GM21825 (cell line): ENCODE data around the gene POLR2J2.
"Not testable (repeated sequence)": the region's sequence is repeated elsewhere in the genome, so short reads cannot be mapped to it uniquely, and the experiment has no call there.

Experiments
- ATAC-seq: cut with Tn5 transposase; IDR thresholded peaks from one replicate; pipeline ENCODE4 v1.9.1; 2021; ENCODE audit warnings: mild to moderate bottlenecking, moderate library complexity; ENCODE audit not compliant: unreplicated experiment

POLR2J2 gene

GRCh38 chr7:102671166-102671955, at the start of gene POLR2J2:
POLR2J2 (minus strand) TSS chr7:102671663; CDS start chr7:102671601, 62 bp downstream.
- ATAC-seq: peak; percentile 66

GRCh38 chr7:102718491-102718890, 47.0 kb upstream of the POLR2J2 start:
- not testable (repeated sequence) for ATAC-seq

- ATAC-seq: peak; percentile 39
Measured at GRCh38 chr7:102715718-102716117, 44.3 kb upstream of the POLR2J2 start.

GRCh38 chr7:102714774-102715522, 43.5 kb upstream of the POLR2J2 start:
- ATAC-seq: not testable (repeated sequence)

DNA sequence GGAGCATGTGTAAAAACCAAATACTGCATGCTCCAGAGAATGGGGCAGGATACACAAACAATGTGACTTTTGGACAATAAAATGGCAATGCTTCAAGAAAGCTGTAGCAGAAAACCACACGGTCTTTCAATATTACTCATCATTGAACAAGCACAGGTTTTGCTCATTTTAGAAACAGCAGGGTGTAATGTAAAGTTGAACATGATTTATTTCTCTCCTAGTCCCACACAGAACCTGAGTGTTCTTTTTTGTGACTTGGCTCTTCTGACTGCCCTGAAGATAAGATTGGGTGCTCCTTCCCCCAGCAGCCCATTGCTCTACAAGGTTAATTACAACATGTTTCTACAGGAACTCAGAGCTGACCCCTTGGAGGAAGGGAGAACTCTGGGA, 42.2 kb upstream of the POLR2J2 start:
- ATAC-seq: peak; percentile 69

DNA sequence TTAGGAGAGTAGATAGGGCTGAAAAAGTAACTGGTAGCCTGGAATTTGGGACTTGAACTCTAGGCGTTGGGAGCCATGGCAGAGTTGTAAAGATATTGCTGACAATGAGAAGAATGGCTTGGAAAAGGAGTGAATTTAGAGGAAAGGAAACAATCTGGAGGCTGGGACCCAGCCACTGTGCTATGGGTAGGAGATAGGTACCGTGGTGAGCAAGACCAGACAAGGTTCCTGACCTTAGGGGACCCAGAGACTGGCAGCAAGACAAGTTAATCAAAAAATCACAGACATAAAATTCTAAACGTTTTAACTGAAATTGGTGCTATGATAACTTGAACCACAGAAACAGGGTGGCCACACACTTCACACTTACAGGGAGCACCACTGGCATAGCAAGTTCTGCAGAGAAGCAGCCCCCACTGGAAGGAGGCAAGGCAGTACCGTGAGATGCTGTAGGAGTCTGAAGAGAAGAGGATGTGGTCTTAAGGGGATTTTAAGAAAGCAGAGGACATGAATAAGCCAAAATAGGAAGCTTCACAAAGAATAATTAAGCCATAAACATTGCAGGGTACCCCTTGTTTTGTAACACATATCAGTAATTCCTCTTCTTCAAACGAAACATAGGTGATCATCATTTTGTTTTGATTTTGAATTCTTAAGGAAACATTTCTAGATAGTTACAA, 41.7 kb upstream of the POLR2J2 start:
- peak; percentile 73 for ATAC-seq

GRCh38 chr7:102698962-102699750, 27.7 kb upstream of the POLR2J2 start:
- not testable (repeated sequence) for ATAC-seq

DNA sequence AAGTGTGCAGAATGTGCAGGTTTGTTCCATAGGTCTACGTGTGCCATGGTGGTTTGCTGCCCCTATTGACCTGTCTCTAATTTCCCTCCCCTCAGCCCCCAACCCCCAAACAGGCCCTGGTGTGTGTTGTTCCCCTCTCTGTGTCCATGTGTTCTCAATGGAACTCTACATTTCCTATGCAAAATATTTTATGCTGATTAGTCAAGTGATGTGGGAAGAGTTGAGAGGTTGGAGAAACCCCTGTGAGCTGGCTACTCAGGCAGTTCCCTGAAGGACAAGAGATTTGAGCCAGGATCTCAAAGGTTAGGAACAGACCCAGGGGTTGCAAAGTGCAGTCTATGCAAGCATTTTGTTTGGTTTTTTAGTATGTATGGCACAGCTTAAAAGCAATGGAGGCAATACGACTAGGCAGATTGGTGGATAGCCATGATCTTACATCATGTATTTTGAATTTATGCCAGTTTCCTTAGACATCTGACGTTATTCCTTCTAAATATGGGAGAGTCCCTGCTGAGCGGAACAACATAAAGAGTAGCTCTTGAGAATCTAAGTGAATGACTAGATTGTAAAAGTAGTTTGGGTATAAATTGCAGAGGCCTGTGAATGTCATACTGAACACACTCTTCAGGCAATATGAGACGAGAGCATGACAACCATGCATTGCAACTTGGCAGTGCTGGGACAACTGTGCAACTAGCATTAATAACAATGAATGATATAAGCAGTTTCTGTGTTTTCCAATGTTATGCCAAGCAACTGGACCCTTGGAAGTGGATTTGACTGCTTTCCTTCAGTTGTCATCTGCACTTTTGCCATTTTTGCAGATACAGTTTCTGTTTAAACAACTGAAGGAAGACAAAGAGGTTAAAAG, 26.4 kb upstream of the POLR2J2 start:
- ATAC-seq: not testable (repeated sequence)

GRCh38 chr7:102696009-102696408, 24.5 kb upstream of the POLR2J2 start:
- not testable (repeated sequence) for ATAC-seq

GRCh38 chr7:102695033-102695552, 23.6 kb upstream of the POLR2J2 start:
- ATAC-seq: peak; percentile 64

DNA sequence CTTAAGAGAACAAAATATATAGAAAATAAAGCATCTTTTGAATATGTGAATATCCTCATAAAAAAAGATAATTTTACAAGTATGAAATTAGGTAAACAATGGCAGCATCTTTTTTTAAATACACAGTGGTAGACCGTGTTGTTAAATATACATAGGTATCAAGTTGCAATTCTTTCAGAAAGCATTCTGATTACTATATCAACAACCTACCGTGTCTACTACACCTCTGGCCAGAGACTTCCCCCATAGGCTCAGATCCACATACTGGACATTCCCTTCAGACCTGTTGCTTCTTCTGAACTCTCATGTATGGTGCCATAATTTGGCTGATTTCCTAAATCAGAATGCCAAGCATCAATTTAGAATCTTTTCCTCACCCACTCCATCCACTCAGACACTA, 22.5 kb upstream of the POLR2J2 start:
- ATAC-seq: not testable (repeated sequence)

DNA sequence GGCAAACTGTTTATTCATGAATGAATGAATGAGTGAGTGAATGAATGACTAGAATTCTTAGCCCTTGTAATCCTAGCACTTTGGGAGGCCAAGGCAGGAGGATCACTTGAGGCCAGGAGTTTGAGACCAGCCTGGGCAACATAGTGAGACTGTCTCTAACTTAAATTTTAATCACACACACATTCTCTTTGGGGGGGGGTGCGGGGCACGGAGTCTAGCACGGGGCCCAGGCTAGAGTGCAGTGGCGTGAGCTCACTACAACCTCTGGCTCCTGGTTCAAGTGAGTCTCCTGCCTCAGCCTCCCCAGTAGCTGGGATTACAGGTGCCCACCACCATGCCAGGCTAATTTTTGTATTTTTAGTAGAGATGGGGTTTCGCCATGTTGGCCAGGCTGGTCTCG, 19.1 kb upstream of the POLR2J2 start:
- ATAC-seq: not testable (repeated sequence)

DNA sequence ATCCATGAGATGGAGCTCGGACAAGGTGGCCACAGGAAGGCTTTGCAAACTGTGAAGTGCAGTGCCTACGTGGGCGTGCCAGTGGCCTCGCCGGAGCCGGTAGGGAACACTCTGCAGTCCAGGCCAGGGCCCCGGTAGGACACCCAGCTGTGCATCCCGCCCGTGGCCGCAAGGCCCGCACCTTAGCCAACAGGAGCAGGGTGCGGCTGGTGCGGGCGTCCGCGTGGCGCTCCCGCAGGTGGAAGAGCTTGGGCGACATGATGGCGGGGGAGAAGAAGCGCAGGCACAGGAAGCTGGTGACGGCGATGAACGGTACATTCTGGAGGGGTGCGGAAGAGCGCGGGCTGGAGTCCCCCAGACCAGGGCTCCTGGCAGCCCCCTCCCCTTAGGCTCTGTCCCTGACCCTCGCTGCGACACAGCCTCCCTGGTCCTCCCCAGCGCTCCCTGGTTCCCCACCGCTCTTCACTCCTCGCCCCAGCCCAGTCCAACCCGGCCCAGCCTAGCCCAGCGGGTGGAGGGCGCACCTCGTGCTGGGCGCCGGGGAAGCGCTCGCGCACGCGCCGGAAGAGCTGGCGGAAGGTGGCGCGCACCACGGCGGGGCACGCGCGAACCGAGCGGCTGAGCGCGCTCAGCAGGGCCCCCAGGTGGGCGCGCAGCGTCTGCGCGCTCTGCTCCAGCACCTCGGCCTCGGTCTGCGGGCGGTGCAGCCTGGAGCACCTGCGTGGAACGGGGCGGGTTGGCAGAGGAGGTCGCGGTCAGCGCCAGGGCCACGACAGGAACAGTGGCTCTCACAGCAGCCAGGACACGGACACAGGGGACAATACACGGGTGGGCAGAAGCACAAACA, 18.2 kb upstream of the POLR2J2 start:
- ATAC-seq: peak; percentile 66

- peak; percentile 72 for ATAC-seq
Measured at GRCh38 chr7:102688299-102689036, 17.0 kb upstream of the POLR2J2 start.

DNA sequence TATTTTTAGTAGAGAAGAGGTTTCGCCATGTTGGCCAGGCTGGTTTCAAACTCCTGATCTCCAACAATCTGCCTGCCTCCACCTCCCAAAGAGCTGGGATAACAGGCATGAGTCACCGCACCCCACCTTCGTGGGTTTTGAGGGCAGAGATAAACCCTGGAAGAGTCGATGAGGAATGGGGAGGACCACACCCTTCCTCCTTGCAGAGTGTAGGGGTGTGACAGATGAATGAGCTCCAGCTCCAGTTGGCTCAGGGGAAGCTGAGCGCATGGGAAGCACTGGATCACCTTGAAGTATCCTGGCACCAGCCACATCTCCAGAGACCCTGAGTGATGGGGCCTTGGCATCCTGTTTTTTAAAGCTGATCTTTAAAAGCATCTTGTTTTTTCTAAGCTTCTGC, 11.1 kb upstream of the POLR2J2 start:
- ATAC-seq: not testable (repeated sequence)

- not testable (repeated sequence) for ATAC-seq
Measured at GRCh38 chr7:102680780-102681179, 9.3 kb upstream of the POLR2J2 start.

GRCh38 chr7:102675545-102675944, 4.1 kb upstream of the POLR2J2 start:
- ATAC-seq: not testable (repeated sequence)
